ENCODE data around the gene ADAM19. TPM values are rescaled to one million over a fixed set of nuclear protein-coding genes. Genes with fewer than 3 reads are reported as not detected.

Gene ADAM19
- total and polyA plus RNA-seq, 2 experiments from 2014 or later: 9.1 to 13.2 TPM

DNA sequence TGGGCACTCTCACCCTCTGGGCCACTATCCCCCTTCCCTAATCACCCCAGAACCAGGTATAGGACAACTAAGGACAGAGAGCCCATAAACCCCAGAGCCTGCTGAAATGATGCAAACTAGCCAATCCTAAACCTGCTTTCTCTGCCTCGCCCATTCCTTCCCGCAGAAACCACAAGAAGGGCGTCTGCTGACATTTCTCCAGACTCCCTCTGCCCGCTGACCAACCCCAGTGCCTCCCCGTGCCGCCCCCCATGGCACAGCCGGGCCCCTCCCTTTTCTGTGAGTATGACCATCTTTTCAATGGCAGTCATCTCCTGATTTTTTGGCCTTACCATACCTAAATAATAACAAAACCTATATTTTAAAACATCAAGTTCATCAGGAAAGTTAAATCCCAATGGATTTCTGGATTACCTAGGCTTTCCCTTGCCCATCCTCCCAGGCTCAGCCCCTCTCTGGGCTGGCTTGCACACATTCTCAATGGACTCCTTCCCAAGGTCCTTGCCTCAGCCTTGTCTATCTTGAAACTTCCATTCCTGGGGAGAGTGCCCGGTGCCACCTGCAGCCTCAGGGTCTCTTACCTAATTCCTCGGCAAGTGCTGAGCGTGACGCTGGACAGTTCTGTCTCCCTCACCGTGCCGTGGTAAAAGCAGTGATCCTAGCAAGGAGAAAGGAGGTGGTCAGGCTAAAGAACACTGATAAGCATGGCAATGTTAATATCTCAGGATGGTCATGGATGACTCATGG lies 45.2 kb downstream of the ADAM19 start (continued):
- TF ChIP-seq, protein P1, sequence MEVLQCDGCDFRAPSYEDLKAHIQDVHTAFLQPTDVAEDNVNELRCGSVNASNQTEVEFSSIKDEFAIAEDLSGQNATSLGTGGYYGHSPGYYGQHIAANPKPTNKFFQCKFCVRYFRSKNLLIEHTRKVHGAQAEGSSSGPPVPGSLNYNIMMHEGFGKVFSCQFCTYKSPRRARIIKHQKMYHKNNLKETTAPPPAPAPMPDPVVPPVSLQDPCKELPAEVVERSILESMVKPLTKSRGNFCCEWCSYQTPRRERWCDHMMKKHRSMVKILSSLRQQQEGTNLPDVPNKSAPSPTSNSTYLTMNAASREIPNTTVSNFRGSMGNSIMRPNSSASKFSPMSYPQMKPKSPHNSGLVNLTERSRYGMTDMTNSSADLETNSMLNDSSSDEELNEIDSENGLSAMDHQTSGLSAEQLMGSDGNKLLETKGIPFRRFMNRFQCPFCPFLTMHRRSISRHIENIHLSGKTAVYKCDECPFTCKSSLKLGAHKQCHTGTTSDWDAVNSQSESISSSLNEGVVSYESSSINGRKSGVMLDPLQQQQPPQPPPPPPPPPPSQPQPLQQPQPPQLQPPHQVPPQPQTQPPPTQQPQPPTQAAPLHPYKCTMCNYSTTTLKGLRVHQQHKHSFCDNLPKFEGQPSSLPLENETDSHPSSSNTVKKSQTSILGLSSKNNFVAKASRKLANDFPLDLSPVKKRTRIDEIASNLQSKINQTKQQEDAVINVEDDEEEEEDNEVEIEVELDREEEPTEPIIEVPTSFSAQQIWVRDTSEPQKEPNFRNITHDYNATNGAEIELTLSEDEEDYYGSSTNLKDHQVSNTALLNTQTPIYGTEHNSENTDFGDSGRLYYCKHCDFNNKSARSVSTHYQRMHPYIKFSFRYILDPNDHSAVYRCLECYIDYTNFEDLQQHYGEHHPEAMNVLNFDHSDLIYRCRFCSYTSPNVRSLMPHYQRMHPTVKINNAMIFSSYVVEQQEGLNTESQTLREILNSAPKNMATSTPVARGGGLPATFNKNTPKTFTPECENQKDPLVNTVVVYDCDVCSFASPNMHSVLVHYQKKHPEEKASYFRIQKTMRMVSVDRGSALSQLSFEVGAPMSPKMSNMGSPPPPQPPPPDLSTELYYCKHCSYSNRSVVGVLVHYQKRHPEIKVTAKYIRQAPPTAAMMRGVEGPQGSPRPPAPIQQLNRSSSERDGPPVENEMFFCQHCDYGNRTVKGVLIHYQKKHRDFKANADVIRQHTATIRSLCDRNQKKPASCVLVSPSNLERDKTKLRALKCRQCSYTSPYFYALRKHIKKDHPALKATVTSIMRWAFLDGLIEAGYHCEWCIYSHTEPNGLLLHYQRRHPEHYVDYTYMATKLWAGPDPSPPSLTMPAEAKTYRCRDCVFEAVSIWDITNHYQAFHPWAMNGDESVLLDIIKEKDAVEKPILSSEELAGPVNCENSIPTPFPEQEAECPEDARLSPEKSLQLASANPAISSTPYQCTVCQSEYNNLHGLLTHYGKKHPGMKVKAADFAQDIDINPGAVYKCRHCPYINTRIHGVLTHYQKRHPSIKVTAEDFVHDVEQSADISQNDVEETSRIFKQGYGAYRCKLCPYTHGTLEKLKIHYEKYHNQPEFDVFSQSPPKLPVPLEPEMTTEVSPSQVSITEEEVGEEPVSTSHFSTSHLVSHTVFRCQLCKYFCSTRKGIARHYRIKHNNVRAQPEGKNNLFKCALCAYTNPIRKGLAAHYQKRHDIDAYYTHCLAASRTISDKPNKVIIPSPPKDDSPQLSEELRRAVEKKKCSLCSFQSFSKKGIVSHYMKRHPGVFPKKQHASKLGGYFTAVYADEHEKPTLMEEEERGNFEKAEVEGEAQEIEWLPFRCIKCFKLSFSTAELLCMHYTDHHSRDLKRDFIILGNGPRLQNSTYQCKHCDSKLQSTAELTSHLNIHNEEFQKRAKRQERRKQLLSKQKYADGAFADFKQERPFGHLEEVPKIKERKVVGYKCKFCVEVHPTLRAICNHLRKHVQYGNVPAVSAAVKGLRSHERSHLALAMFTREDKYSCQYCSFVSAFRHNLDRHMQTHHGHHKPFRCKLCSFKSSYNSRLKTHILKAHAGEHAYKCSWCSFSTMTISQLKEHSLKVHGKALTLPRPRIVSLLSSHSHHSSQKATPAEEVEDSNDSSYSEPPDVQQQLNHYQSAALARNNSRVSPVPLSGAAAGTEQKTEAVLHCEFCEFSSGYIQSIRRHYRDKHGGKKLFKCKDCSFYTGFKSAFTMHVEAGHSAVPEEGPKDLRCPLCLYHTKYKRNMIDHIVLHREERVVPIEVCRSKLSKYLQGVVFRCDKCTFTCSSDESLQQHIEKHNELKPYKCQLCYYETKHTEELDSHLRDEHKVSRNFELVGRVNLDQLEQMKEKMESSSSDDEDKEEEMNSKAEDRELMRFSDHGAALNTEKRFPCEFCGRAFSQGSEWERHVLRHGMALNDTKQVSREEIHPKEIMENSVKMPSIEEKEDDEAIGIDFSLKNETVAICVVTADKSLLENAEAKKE (CRISPR knock-in tag; IDR thresholded peaks at IDR 0.05): no peak

DNA sequence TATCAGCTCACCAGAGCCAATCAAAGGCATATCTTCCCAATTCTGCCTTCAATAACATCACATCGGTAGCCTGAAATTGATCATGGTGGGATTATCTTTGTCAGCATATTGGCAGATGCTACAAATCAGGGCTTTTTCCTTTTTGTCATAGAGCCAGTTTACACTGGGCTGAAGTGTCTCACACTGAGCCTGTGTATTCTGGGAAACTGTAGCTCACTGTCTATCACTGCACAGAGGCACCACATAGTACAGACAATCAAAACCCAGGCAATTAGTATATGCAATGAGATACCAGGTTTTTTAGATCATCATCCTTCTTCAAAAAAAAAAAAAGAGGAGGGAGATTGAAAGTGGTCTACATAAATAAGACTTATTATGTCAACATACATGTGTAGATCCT lies 46.6 kb downstream of the ADAM19 start:
- peaks cover 7% of the 10 kb centered on the region; the same call in 2 of the 3 replicates for H3K36me3 Mint-ChIP-seq (ENCODE audit: low read depth)
- no peaks in the 10 kb centered on the region for H3K9me2 ChIP-seq (ENCODE audit: insufficient read depth)
- ATAC-seq: no peak
- TF ChIP-seq JUNB (IDR thresholded peaks at IDR 0.05; ENCODE audit: unreplicated experiment) (no peak), EZH2 (IDR thresholded peaks at IDR 0.05; ENCODE audit: low read depth, unreplicated experiment) (no peak), POLR2AphosphoS5 (IDR thresholded peaks at IDR 0.05; ENCODE audit: low read depth) (no peak), ZNF114 (CRISPR knock-in tag; IDR thresholded peaks at IDR 0.05) (no peak), ZNF331 (CRISPR knock-in tag; IDR thresholded peaks at IDR 0.05; ENCODE audit: low read depth) (no peak), CREB1 (CRISPR knock-in tag; IDR thresholded peaks at IDR 0.05; ENCODE audit: low read depth) (no peak), NANOG (IDR thresholded peaks at IDR 0.05; ENCODE audit: borderline replicate concordance) (no peak), STAT1 (IDR thresholded peaks at IDR 0.05; ENCODE audit: unreplicated experiment) (no peak)
- TF ChIP-seq, protein P2, sequence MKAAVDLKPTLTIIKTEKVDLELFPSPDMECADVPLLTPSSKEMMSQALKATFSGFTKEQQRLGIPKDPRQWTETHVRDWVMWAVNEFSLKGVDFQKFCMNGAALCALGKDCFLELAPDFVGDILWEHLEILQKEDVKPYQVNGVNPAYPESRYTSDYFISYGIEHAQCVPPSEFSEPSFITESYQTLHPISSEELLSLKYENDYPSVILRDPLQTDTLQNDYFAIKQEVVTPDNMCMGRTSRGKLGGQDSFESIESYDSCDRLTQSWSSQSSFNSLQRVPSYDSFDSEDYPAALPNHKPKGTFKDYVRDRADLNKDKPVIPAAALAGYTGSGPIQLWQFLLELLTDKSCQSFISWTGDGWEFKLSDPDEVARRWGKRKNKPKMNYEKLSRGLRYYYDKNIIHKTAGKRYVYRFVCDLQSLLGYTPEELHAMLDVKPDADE (IDR thresholded peaks at IDR 0.05): no peak
- TF ChIP-seq, protein P3, sequence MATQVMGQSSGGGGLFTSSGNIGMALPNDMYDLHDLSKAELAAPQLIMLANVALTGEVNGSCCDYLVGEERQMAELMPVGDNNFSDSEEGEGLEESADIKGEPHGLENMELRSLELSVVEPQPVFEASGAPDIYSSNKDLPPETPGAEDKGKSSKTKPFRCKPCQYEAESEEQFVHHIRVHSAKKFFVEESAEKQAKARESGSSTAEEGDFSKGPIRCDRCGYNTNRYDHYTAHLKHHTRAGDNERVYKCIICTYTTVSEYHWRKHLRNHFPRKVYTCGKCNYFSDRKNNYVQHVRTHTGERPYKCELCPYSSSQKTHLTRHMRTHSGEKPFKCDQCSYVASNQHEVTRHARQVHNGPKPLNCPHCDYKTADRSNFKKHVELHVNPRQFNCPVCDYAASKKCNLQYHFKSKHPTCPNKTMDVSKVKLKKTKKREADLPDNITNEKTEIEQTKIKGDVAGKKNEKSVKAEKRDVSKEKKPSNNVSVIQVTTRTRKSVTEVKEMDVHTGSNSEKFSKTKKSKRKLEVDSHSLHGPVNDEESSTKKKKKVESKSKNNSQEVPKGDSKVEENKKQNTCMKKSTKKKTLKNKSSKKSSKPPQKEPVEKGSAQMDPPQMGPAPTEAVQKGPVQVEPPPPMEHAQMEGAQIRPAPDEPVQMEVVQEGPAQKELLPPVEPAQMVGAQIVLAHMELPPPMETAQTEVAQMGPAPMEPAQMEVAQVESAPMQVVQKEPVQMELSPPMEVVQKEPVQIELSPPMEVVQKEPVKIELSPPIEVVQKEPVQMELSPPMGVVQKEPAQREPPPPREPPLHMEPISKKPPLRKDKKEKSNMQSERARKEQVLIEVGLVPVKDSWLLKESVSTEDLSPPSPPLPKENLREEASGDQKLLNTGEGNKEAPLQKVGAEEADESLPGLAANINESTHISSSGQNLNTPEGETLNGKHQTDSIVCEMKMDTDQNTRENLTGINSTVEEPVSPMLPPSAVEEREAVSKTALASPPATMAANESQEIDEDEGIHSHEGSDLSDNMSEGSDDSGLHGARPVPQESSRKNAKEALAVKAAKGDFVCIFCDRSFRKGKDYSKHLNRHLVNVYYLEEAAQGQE (IDR thresholded peaks at IDR 0.05; ENCODE audit: unreplicated experiment): no peak
- TF ChIP-seq, protein P4, sequence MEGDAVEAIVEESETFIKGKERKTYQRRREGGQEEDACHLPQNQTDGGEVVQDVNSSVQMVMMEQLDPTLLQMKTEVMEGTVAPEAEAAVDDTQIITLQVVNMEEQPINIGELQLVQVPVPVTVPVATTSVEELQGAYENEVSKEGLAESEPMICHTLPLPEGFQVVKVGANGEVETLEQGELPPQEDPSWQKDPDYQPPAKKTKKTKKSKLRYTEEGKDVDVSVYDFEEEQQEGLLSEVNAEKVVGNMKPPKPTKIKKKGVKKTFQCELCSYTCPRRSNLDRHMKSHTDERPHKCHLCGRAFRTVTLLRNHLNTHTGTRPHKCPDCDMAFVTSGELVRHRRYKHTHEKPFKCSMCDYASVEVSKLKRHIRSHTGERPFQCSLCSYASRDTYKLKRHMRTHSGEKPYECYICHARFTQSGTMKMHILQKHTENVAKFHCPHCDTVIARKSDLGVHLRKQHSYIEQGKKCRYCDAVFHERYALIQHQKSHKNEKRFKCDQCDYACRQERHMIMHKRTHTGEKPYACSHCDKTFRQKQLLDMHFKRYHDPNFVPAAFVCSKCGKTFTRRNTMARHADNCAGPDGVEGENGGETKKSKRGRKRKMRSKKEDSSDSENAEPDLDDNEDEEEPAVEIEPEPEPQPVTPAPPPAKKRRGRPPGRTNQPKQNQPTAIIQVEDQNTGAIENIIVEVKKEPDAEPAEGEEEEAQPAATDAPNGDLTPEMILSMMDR (conservative IDR thresholded peaks at IDR 0.05; ENCODE audit: low read depth in 2 of 2): no peak

More for the DNA sequence above, 46.6 kb downstream of the ADAM19 start:
- Mint-ChIP-seq H3K27ac (no peak overlapping the region), H3K4me3 (no peak overlapping the region), H3K27me3 (ENCODE audit: insufficient read depth, low read depth, poor library complexity) (peaks cover 5% of the 10 kb centered on the region), H3K4me1 (peaks cover 11% of the 10 kb centered on the region), H3K9me3 (no peaks in the 10 kb centered on the region)
- DNase-seq (ENCODE audit: low spot score): no peak
- Histone ChIP-seq H3K4me2 (no peak overlapping the region), H3K36me3 (ENCODE audit: insufficient read depth) (no peaks in the 10 kb centered on the region), H3K4me1 (ENCODE audit: insufficient read depth) (no peaks in the 10 kb centered on the region), H2AFZ (no peak overlapping the region), H3K27me3 (ENCODE audit: insufficient read depth) (no peaks in the 10 kb centered on the region), H3F3A (replicated peaks; ENCODE audit: low read depth) (no peaks in the 10 kb centered on the region), H4K20me1 (replicated peaks; ENCODE audit: insufficient read depth) (no peaks in the 10 kb centered on the region), H3K27ac (ENCODE audit: low read depth) (no peak overlapping the region), H3K4me3 (no peak overlapping the region), H3K79me2 (replicated peaks; ENCODE audit: insufficient read depth) (no peaks in the 10 kb centered on the region)

All from GM23338 (cell line).